Left ventricle myocardium inferior (tissue), 1 donor: ENCODE results near the gene SEC31B. TPM values are rescaled to one million over a fixed set of nuclear protein-coding genes. Genes with fewer than 3 reads are reported as not detected.

ENCODE experiments used
- DNase-seq: peaks from one replicate; pipeline ENCODE4 v3.0.0-alpha.2; 2020
- H3K27ac ChIP-seq: fragments of 200-600 bp; replicated peaks from 2 replicates; pipeline ENCODE4 v1.8.0; 2021
- H3K27me3 ChIP-seq: fragments of 200-600 bp; 2 replicates; pipeline ENCODE4 v1.8.0; 2021; ENCODE audit warnings: low read depth
- H3K36me3 ChIP-seq: fragments of 200-600 bp; 2 replicates; pipeline ENCODE4 v1.8.0; 2021
- H3K4me1 ChIP-seq: fragments of 200-600 bp; 2 replicates; pipeline ENCODE4 v1.8.0; 2021
- H3K4me3 ChIP-seq: fragments of 200-600 bp; 2 replicates; pipeline ENCODE4 v1.8.0; 2021; ENCODE audit warnings: mild to moderate bottlenecking, moderate library complexity
- H3K9me3 ChIP-seq: fragments of 200-600 bp; replicated peaks from 2 replicates; pipeline ENCODE4 v1.8.0; 2021
- CTCF ChIP-seq: fragments of 200-600 bp; IDR thresholded peaks from 2 replicates; pipeline ENCODE4 v1.8.0; 2021; ENCODE audit warnings: antibody characterized with exemption, mild to moderate bottlenecking, borderline replicate concordance
- intact Hi-C: fragments of 100-400 bp; cut with micrococcal nuclease; formaldehyde crosslinking; loops from one replicate; pipeline ENCODE4 v1.11.0; 2022
- total RNA-seq: library from RNA; stranded (reverse); fragmentation: NEBNext Ultra II Directional; extraction: Animal tissue kit (Norgen Biotek cat#: 25700); gene quantifications from one replicate; pipeline ENCODE4 v1.2.1, GENCODE V29; 2021
- donor health status: DM: no; HTN: yes; CAD: no; lungs with severe emphysema.

SEC31B gene
- total RNA-seq, 1 donor from 2014 or later, result 8.8 TPM

GRCh38 chr10:100565206-100565985 lies 45.7 kb upstream of the SEC31B start:
- no peak for DNase-seq
- peaks cover 88% of the 10 kb centered on the region for H3K27me3 ChIP-seq
- peaks cover 13% of the 10 kb centered on the region for H3K4me1 ChIP-seq
- H3K36me3 ChIP-seq, result no peaks in the 10 kb centered on the region
- no peaks in the 10 kb centered on the region for H3K9me3 ChIP-seq
- intact Hi-C loops, result no loop called here
- no peak for TF ChIP-seq CTCF
- H3K4me3 ChIP-seq, result no peak overlapping the region
- H3K27ac ChIP-seq, result no peak overlapping the region

- TF ChIP-seq CTCF, result peak; percentile 76
- intact Hi-C loops, result no loop called here
- no peaks in the 10 kb centered on the region for H3K36me3 ChIP-seq
- H3K4me1 ChIP-seq, result peaks cover 13% of the 10 kb centered on the region
- DNase-seq, result peak; percentile 38
- peaks cover 56% of the 10 kb centered on the region for H3K27me3 ChIP-seq
- H3K4me3 ChIP-seq, result peak overlapping the region; percentile 28
- H3K27ac ChIP-seq, result no peak overlapping the region
- no peaks in the 10 kb centered on the region for H3K9me3 ChIP-seq
These were observed 42.5 kb upstream of the SEC31B start for GRCh38 chr10:100562008-100562672.

- H3K9me3 ChIP-seq, result no peaks in the 10 kb centered on the region
- TF ChIP-seq CTCF, result no peak
- H3K36me3 ChIP-seq, result peaks cover 5% of the 10 kb centered on the region
- H3K4me3 ChIP-seq, result no peak overlapping the region
- intact Hi-C loops, result no loop called here
- H3K4me1 ChIP-seq, result peaks cover 13% of the 10 kb centered on the region
- H3K27me3 ChIP-seq, result peaks cover 45% of the 10 kb centered on the region
- no peak for DNase-seq
- H3K27ac ChIP-seq, result no peak overlapping the region
These were observed 41.3 kb upstream of the SEC31B start for GRCh38 chr10:100561005-100561404.

- TF ChIP-seq CTCF, result no peak
- Histone ChIP-seq H3K4me1 (peaks cover 13% of the 10 kb centered on the region), H3K27ac (no peak overlapping the region), H3K9me3 (no peaks in the 10 kb centered on the region), H3K36me3 (peaks cover 5% of the 10 kb centered on the region), H3K4me3 (no peak overlapping the region), H3K27me3 (peaks cover 37% of the 10 kb centered on the region)
- intact Hi-C loops, result no loop called here
- no peak for DNase-seq
These were observed 40.6 kb upstream of the SEC31B start for GRCh38 chr10:100560248-100560647.

GRCh38 chr10:100554902-100555301 lies 35.2 kb upstream of the SEC31B start:
- Histone ChIP-seq H3K36me3 (peaks cover 11% of the 10 kb centered on the region), H3K27ac (no peak overlapping the region), H3K27me3 (no peaks in the 10 kb centered on the region), H3K4me1 (no peaks in the 10 kb centered on the region), H3K9me3 (no peaks in the 10 kb centered on the region), H3K4me3 (no peak overlapping the region)
- intact Hi-C loops, result loop anchor here (10.0 kb wide), 1 partner anchor 320 kb away; no protein-coding TSS in a partner anchor
- no peak for TF ChIP-seq CTCF
- no peak for DNase-seq
